ENCODE data around the gene PLEKHS1.

PLEKHS1 gene

DNA sequence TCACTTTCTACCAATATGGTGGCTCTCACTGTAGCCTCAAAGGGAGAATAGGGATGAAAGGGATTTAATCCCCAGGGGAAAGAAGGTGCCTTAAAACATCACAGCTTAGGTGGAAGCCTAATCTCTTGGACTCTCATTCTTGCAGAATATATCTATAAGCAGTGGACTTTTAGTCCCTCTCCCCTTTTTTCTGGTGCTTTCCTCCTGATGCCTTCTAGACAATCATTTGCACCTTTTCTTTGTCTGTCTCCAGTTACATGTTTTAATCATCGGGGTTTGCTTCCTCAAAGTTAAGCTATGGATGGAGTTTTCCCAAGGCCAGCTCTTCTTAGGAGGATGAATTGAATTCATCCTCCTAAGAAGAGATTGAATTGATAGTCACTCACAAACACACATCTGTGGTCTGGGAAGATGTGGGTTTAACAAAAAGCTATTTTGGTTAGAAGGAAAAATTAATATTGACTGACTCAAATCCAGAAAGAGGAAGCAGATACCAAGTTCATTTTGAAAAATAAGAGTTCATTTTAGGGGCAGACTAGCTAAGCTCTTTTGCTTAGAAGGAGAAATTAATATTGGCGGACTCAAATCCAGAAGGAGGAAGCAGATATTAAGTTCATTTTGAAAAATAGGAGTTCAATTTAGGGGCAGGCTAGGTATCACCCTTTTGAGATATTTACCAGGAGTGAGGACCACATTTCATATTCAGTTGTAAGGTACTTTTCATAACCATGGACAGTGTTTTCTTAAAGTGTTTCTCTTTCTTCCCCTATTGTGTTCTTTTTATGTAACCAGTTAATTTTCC, 35.2 kb upstream of the PLEKHS1 start:
- Histone ChIP-seq H3K18ac (ENCODE audit: low read length) (no peak overlapping the region), H3K9ac (ENCODE audit: low read length) (no peak overlapping the region), H4K8ac (ENCODE audit: low read depth, low read length) (no peak overlapping the region), H3K4me1 (ENCODE audit: control insufficient read depth, low read depth, low read length) (peaks cover 6% of the 10 kb centered on the region), H2AK5ac (ENCODE audit: low read length) (no peak overlapping the region), H3K79me2 (ENCODE audit: control insufficient read depth, insufficient read depth, low read length) (no peaks in the 10 kb centered on the region), H2BK15ac (replicated peaks; ENCODE audit: low read depth) (no peak overlapping the region), H3K23ac (ENCODE audit: low read length) (no peak overlapping the region), H3K56ac (ENCODE audit: low read length) (no peak overlapping the region), H2BK120ac (ENCODE audit: low read depth, low read length) (no peak overlapping the region), H2BK5ac (ENCODE audit: low read length) (no peak overlapping the region), H3K27ac (ENCODE audit: low read depth, low read length) (no peak overlapping the region), H3K4me2 (ENCODE audit: low read length) (no peak overlapping the region), H3K4me3 (ENCODE audit: low read length) (no peak overlapping the region), H3K4ac (ENCODE audit: low read depth, low read length) (no peak overlapping the region), H3K79me1 (ENCODE audit: low read length) (no peaks in the 10 kb centered on the region), H4K5ac (ENCODE audit: low read length) (no peak overlapping the region), H3K27me3 (ENCODE audit: insufficient read depth, low read length, poor library complexity) (no peaks in the 10 kb centered on the region), H3K36me3 (ENCODE audit: control insufficient read depth, insufficient read depth, low read length) (no peaks in the 10 kb centered on the region)
- WGBS (ENCODE audit: extremely low coverage, insufficient coverage, low lambda C conversion rate), result no CpG with 5 or more reads among the region's 2 CpGs
- DNase-seq, result no peak

DNA sequence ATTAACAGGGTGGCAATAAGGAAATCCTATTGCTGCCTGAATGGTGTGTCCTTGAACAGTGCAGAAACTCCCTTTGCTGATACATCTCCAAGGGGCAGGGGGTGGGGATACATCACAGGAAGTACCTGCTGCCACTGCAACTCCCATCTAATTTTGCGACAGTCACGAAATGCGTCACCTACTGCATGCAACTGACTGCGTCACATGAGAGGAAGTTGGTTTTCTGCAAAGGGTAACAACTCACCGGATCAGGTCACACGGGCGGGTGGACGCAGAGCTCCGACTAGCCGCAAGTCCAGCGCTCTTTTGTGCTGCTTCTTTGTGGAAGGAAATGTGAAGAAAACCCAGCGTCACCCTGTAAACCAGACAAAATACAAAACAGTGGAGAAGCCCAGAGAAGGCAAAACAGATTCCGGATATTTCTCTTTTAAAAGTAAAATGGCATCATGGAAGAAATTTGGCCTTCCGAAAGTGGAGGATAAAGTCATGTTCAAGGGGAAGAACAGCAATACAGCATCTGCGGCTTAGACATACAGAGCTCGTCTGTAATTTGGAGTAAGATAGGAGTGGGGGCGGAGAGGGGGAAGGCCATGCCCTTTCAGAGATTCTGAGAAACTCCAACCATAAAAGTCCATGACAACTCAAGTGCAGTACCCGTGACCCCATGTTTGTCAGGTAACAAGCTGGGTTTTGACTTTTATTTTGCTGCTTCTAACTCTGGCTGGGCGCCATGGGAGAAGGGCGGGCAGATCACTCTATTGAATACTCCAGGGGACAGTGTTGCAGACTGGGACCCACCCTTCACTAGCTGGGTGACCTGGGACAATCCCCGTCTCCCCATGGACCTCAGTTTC, 32.3 kb upstream of the PLEKHS1 start:
- H3K23ac ChIP-seq (ENCODE audit: low read length), result no peak overlapping the region
- no peak overlapping the region for H3K4ac ChIP-seq (ENCODE audit: low read depth, low read length)
- no peaks in the 10 kb centered on the region for H3K79me1 ChIP-seq (ENCODE audit: low read length)
- no peak overlapping the region for H3K18ac ChIP-seq (ENCODE audit: low read length)
- H3K27ac ChIP-seq (ENCODE audit: low read depth, low read length), result no peak overlapping the region
- H2BK15ac ChIP-seq (replicated peaks; ENCODE audit: low read depth), result no peak overlapping the region
- no peaks in the 10 kb centered on the region for H3K27me3 ChIP-seq (ENCODE audit: insufficient read depth, low read length, poor library complexity)
- no peak overlapping the region for H2BK5ac ChIP-seq (ENCODE audit: low read length)
- no peak overlapping the region for H3K4me3 ChIP-seq (ENCODE audit: low read length)
- no peaks in the 10 kb centered on the region for H3K36me3 ChIP-seq (ENCODE audit: control insufficient read depth, insufficient read depth, low read length)
- no peak overlapping the region for H4K5ac ChIP-seq (ENCODE audit: low read length)
- H2AK5ac ChIP-seq (ENCODE audit: low read length), result no peak overlapping the region
- no peaks in the 10 kb centered on the region for H3K4me1 ChIP-seq (ENCODE audit: control insufficient read depth, low read depth, low read length)
- H4K8ac ChIP-seq (ENCODE audit: low read depth, low read length), result no peak overlapping the region
- no peak for DNase-seq
- H3K4me2 ChIP-seq (ENCODE audit: low read length), result no peak overlapping the region
- no peak overlapping the region for H3K56ac ChIP-seq (ENCODE audit: low read length)
- no peaks in the 10 kb centered on the region for H3K79me2 ChIP-seq (ENCODE audit: control insufficient read depth, insufficient read depth, low read length)
- H2BK120ac ChIP-seq (ENCODE audit: low read depth, low read length), result no peak overlapping the region
- H3K9ac ChIP-seq (ENCODE audit: low read length), result no peak overlapping the region
- no CpG with 5 or more reads among the region's 21 CpGs for WGBS (ENCODE audit: extremely low coverage, insufficient coverage, low lambda C conversion rate)

DNA sequence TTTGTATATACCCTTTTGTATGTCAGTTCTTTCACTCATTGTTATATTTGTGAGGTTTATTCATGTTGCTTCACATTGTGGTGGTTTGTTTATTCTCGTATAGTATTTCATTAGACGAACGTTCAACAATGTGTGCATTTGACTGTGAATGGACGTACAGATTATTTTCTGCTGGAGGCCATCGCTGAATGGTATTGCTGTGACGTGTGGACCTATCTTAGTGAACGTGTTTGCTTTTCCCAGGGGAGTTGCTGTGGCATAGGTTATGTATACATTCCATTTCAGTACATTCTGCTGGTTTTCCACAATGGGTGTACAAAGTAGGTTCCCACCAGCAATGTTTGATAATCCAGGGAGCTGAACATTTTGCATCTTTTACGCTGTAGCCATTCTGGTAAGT, 31.1 kb upstream of the PLEKHS1 start:
- Histone ChIP-seq H3K23ac (ENCODE audit: low read length) (no peak overlapping the region), H2BK15ac (replicated peaks; ENCODE audit: low read depth) (no peak overlapping the region), H2AK5ac (ENCODE audit: low read length) (no peak overlapping the region), H3K79me2 (ENCODE audit: control insufficient read depth, insufficient read depth, low read length) (no peaks in the 10 kb centered on the region), H3K56ac (ENCODE audit: low read length) (no peak overlapping the region), H3K27me3 (ENCODE audit: insufficient read depth, low read length, poor library complexity) (no peaks in the 10 kb centered on the region), H3K79me1 (ENCODE audit: low read length) (no peaks in the 10 kb centered on the region), H3K4me2 (ENCODE audit: low read length) (no peak overlapping the region), H2BK120ac (ENCODE audit: low read depth, low read length) (no peak overlapping the region), H3K4me3 (ENCODE audit: low read length) (no peak overlapping the region), H3K27ac (ENCODE audit: low read depth, low read length) (no peak overlapping the region), H2BK5ac (ENCODE audit: low read length) (no peak overlapping the region), H3K36me3 (ENCODE audit: control insufficient read depth, insufficient read depth, low read length) (no peaks in the 10 kb centered on the region), H3K9ac (ENCODE audit: low read length) (no peak overlapping the region), H3K4ac (ENCODE audit: low read depth, low read length) (no peak overlapping the region), H4K5ac (ENCODE audit: low read length) (no peak overlapping the region), H3K18ac (ENCODE audit: low read length) (no peak overlapping the region), H4K8ac (ENCODE audit: low read depth, low read length) (no peak overlapping the region), H3K4me1 (ENCODE audit: control insufficient read depth, low read depth, low read length) (no peaks in the 10 kb centered on the region)
- no peak for DNase-seq
- no CpG with 5 or more reads among the region's 8 CpGs for WGBS (ENCODE audit: extremely low coverage, insufficient coverage, low lambda C conversion rate)

DNA sequence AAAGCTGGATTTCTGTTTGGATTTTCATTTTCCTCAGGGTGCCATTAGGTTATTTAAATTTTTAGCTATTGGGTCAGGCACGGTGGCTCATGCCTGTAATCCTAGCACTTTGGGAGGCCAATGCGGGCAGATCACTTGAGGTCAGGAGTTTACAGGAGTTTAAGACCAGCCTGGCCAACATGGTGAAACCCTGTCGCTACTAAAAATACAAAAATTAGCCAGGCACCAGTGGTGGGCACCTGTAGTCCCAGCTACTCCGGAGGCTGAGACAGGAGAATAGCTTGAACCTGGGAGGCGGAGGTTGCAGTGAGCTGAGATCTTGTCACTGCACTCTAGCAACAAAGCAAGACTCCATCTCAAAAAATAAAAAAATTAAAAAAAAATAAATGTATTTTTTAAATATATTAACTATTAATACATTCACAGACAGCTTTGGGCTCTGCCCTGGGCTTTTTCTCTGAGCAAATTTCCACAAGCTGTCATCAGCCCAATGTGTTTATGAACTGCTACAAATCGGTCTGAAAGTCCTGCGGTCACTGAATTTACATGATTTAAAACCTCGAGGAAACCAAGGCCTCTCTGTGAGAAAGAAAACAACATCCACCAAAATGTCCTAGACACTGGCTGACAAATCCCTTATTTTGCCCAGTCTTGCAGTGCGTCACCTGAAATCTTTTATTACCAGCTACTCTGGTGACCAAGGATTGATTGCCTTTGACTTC, 19.2 kb upstream of the PLEKHS1 start:
- Histone ChIP-seq H3K56ac (ENCODE audit: low read length) (no peak overlapping the region), H3K18ac (ENCODE audit: low read length) (no peak overlapping the region), H3K79me1 (ENCODE audit: low read length) (no peaks in the 10 kb centered on the region), H3K4me1 (ENCODE audit: control insufficient read depth, low read depth, low read length) (no peaks in the 10 kb centered on the region), H3K36me3 (ENCODE audit: control insufficient read depth, insufficient read depth, low read length) (no peaks in the 10 kb centered on the region), H4K5ac (ENCODE audit: low read length) (no peak overlapping the region), H3K4me2 (ENCODE audit: low read length) (no peak overlapping the region), H4K8ac (ENCODE audit: low read depth, low read length) (no peak overlapping the region), H3K9ac (ENCODE audit: low read length) (no peak overlapping the region), H3K27ac (ENCODE audit: low read depth, low read length) (no peak overlapping the region), H3K4me3 (ENCODE audit: low read length) (no peak overlapping the region), H3K79me2 (ENCODE audit: control insufficient read depth, insufficient read depth, low read length) (no peaks in the 10 kb centered on the region), H2BK120ac (ENCODE audit: low read depth, low read length) (no peak overlapping the region), H3K27me3 (ENCODE audit: insufficient read depth, low read length, poor library complexity) (no peaks in the 10 kb centered on the region), H3K23ac (ENCODE audit: low read length) (no peak overlapping the region), H3K4ac (ENCODE audit: low read depth, low read length) (no peak overlapping the region), H2BK5ac (ENCODE audit: low read length) (no peak overlapping the region), H2AK5ac (ENCODE audit: low read length) (no peak overlapping the region), H2BK15ac (replicated peaks; ENCODE audit: low read depth) (no peak overlapping the region)
- no CpG with 5 or more reads among the region's 9 CpGs for WGBS (ENCODE audit: extremely low coverage, insufficient coverage, low lambda C conversion rate)
- no peak for DNase-seq

DNA sequence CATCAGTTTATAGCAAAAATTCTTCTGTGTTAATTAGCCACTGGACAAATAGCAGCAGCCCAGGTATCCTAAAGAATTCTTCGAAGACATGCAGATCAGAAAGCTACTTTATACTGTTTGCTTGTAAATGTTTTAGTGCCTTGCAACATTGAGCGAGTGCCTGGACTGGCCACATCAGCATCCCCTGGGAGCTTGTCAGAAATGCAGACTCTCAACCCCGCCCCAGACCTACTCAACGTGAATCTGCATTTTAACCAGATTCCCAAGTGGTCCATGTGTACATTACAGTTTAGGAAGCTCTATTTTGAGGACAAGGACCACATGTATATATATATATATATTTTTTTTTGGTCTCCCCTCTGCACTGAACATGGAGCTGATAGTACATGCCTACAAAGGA, 18.5 kb upstream of the PLEKHS1 start:
- Histone ChIP-seq H3K9ac (ENCODE audit: low read length) (no peak overlapping the region), H3K79me1 (ENCODE audit: low read length) (no peaks in the 10 kb centered on the region), H3K56ac (ENCODE audit: low read length) (no peak overlapping the region), H2AK5ac (ENCODE audit: low read length) (no peak overlapping the region), H3K18ac (ENCODE audit: low read length) (no peak overlapping the region), H3K4me1 (ENCODE audit: control insufficient read depth, low read depth, low read length) (no peaks in the 10 kb centered on the region), H4K5ac (ENCODE audit: low read length) (no peak overlapping the region), H3K4me2 (ENCODE audit: low read length) (no peak overlapping the region), H3K79me2 (ENCODE audit: control insufficient read depth, insufficient read depth, low read length) (no peaks in the 10 kb centered on the region), H2BK15ac (replicated peaks; ENCODE audit: low read depth) (no peak overlapping the region), H3K36me3 (ENCODE audit: control insufficient read depth, insufficient read depth, low read length) (no peaks in the 10 kb centered on the region), H2BK5ac (ENCODE audit: low read length) (no peak overlapping the region), H2BK120ac (ENCODE audit: low read depth, low read length) (no peak overlapping the region), H3K23ac (ENCODE audit: low read length) (no peak overlapping the region), H3K4ac (ENCODE audit: low read depth, low read length) (no peak overlapping the region), H3K4me3 (ENCODE audit: low read length) (no peak overlapping the region), H3K27me3 (ENCODE audit: insufficient read depth, low read length, poor library complexity) (no peaks in the 10 kb centered on the region), H3K27ac (ENCODE audit: low read depth, low read length) (no peak overlapping the region), H4K8ac (ENCODE audit: low read depth, low read length) (no peak overlapping the region)
- DNase-seq, result no peak
- WGBS (ENCODE audit: extremely low coverage, insufficient coverage, low lambda C conversion rate), result no CpG with 5 or more reads among the region's 4 CpGs

Measured in mesendoderm (in vitro differentiated cells).